ENCODE results near the gene GJB3.
"Not testable (repeated sequence)": the region's sequence is repeated elsewhere in the genome, so short reads cannot be mapped to it uniquely, and the experiment has no call there.

Gene GJB3

DNA sequence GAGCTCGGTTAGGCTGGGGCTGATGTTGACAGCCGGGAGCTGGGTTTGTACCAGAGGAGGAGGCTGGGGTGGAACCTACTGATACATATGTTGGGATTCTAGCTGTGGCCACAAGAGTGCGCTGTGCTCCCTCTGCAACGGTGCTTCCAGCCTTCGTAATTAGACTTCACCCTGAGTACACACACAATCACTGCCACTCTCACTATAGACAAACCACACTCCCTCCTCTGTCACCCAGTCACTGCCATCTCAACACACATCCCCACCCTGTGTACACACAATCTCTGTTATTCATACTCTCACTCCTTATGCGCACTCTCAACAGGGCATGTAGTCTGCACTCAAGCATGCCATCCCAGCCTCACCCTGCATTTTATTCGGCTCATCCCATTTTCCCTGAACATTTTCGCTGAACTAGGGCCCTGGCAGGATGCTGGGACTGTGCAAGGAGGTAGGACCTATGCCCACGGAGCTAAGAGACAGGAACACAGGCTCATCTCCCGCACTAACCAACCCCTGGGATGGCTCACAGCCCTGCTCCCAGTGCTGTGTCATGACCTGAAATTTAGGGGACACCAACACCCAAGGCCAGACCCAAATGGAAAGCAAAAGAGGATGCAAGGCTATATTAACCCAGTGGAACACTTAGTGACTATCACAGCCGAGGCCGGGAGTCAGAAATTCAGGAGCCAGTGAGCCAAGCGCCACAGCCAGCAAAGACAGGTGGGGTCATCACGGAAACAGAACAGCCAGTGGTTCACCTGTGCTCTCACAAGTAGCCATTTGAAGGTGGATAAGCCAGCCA is 5.7 kb downstream of the GJB3 start:
- DNase-seq = peak; percentile 64

DNA sequence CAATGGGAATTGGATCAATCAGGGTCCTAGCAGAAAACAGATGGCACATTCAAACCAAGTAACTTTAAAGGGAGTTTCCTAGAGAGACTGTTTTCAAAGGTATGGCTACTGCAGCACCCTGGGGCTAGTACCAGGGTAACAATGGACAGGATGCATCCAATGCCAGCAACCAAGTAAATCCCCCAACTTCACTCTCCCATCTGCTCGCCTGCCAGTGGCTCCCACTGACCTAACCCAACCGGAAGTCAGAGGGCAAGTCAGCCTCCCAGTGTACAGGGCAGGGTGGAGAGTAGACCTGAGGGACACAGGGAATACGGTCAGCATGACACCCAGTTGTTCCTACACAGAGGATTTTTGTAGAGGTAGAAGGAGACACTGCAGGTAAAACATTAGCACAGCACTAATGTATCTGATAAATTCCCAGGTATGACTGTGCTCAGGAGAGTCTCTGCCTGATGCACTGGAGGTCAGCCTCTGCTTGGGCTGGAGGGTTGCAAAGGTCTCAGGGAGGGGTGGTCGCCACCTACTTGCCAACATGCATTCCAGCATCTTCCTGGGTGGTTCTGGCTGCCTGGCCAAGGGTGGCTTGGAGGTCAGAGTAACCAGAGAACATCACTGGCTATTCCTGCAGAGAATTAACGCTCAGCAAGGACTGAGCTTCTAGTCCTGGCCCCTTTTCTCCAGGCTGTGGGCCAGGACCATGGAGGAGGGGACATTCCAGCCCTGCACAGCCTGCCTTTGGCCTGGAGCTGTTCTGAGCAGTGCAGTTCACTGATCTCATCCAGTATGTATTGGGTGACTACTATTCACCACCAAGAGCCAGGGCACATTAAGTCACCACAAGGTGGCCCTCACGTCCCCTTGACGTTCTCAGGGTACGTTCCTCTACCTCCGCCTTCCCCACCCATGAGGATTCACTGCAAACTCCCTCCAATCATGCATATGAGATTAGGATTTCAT is 6.7 kb downstream of the GJB3 start:
- DNase-seq = no peak

- DNase-seq = no peak
Measured at GRCh38 chr1:34790985-34791384, 10.0 kb downstream of the GJB3 start.

DNA sequence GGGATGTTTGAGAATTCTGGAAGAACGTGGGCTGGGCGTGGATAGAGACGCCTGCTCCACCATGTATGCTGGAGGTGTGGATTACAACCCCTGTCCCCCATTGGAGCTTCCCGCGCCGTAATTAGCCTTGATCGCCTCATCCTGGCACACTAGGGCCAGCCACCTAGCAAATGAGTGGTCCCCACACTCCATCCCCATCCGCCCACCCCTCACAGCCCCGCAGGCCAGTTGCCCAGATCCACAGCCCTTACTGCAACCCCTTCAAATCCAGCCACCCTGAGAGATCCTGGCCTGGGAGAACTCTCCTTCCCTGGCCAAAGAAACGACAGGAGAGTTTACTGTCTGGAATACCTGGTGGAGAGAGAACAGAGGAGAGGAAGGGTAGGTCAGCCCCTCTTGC is 11.4 kb downstream of the GJB3 start:
- DNase-seq = no peak

GRCh38 chr1:34792868-34793727 is 12.1 kb downstream of the GJB3 start, which contains the start of gene GJA4:
Gene GJA4, plus strand, starts transcription at chr1:34792999. Its CDS starts 1,215 bp downstream, at chr1:34794214.
- peak; percentile 29 for DNase-seq

- no peak for DNase-seq
Measured at GRCh38 chr1:34794001-34794789, 13.2 kb downstream of the GJB3 start.

DNA sequence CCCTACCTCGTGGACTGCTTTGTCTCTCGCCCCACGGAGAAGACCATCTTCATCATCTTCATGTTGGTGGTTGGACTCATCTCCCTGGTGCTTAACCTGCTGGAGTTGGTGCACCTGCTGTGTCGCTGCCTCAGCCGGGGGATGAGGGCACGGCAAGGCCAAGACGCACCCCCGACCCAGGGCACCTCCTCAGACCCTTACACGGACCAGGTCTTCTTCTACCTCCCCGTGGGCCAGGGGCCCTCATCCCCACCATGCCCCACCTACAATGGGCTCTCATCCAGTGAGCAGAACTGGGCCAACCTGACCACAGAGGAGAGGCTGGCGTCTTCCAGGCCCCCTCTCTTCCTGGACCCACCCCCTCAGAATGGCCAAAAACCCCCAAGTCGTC is 13.8 kb downstream of the GJB3 start:
- no peak for DNase-seq

GRCh38 chr1:34795916-34796315 is 14.9 kb downstream of the GJB3 start:
- DNase-seq = no peak

DNA sequence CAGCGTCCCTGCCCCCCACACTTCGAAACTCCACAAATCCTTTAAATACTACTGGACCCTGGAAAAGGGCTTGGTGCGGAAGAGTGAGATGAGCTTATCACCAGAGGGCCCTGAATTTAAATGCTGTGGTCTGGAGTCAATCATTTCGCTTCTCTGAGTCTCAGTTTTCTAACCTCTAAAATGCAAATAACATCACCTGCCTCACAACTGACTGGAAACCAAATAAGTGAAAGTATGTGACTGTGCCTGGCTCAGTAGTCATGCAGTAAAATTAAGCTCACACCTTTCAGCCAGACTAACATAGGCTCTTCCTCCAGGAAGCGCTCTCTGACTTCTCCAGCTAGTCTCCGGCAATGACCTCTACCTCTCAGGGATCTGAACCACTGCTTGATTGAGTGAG is 16.0 kb downstream of the GJB3 start:
- DNase-seq = no peak

GRCh38 chr1:34800214-34800613 is 19.2 kb downstream of the GJB3 start:
- DNase-seq = no peak

DNA sequence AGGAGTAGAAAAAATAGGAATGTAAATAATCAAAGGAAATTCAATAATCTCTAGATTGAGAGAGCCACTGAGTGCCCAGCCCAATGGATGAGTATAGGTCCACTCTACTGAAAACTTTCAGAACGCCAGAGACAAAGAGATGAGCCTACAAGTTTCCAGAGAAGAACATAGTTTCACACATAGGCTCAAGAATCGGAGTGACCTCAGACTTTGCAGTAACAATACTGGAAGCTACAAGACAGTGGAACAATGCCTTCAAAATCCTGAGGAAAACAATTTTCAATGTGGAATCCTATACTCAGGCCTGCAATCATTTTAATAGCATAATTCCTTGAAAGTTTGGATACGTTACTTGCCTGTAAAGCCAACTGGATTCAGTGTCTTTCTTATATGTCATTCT is 22.8 kb downstream of the GJB3 start:
- no peak for DNase-seq

DNA sequence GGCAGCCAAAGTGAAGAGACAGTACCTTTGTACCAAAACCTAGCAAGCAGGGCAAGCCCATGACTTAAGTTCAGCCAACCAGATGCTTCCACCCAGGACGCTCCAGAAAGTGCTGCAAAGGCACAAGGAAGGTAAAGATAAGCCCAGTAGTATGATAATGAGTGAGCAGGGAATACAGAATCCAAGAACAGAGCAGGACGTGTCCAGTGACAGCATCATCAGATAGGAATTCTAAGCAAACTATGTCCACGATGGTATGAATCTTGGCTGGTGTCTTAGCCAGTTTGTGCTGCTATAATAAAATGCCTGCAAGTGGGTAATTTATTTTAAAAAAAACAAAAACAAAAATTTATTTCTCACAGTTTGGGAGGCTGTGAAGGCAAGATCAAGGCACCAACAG is 25.4 kb downstream of the GJB3 start:
- no peak for DNase-seq

DNA sequence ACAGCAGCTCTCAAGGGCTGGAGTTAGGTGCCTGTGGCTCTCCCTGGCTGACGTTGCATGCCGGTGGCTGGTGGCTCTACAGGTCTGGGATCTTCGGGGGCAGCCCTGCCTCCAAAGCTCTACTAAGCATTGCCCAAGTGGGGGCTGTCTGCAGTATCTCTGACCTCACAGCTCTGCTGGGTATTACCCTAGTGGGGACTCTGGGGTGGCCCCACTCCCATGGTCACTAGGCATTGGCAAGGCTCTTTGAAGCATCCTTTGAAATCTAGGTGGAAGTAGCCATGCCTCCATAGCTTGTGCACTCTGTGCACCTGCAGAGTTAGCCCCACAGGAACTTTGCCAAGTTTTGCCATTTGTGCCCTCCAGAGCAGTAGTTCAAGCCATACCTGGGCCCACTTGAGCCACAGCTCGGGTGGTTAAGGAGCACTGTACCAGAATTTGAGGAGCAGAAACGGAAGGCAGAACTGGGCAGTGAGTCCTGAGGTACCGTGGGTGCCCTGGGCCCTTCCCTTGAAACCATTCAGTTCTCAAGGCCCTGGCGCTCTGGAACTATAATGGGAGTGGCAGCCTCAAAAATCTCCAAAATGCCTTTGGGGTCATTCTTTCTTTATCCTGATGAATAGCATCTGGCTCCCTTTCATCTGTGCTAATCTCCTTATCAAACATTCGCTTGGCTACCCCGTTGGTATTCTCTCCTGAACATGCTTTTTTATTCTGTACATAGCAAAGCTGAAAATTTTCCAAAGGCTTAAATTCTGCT is 27.2 kb downstream of the GJB3 start:
- no peak for DNase-seq

DNA sequence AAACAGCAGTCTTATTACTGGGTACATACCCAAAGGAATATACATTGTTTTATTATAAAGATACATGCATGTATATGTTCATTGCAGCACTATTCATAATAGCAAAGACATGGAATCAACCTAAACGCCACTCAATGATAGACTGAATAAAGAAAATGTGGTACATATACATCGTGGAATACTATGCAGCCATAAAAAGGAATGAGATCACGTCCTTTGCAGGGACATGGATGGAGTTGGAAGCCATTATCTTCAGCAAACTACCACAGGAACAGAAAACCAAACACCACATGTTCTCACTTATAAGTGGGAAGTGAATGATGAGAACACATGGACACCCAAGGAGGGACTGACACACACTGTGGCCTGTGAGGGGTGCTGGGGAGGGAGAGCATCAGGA is 29.8 kb downstream of the GJB3 start:
- DNase-seq = not testable (repeated sequence)

- DNase-seq = no peak
Measured at GRCh38 chr1:34816332-34816731, 35.3 kb downstream of the GJB3 start.

DNA sequence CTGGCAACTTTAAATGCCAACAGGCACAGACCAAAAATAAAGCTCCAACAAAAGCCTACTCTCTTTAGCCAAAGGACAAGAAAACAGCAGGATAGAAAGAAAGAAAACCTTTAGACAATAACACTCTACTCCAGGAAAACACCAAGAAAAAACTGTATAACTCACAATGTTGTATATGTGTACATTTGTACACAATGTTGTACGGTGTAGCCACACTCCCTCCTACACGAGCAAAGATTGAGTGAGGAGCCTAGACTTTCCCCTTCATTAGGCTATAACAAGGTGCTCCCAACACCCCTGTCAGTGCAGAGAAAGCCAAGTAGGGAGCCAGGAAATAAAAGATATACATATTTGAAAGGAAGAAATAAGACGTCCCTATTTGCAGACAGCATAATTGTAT is 35.8 kb downstream of the GJB3 start:
- no peak for DNase-seq

DNA sequence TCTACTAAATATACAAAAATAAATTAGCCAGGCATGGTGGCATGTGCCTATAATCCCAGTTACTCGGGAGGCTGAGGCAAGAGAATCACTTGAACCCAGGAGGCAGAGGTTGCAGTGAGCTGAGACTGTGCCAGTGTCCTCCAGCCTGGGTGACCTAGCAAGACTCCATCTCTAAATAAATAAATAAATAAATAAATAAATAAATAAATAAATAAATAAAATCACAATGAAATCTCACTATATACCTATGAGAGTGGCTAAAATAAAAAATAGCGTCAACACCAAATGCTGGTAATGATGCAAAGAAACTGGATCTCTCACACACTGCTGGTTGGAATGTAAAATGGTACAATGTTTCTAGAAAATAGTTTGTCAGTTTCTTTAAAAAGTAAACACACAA is 37.8 kb downstream of the GJB3 start:
- not testable (repeated sequence) for DNase-seq

GRCh38 chr1:34822202-34822601 is 41.2 kb downstream of the GJB3 start:
- no peak for DNase-seq

- DNase-seq = no peak
Measured at GRCh38 chr1:34824817-34825454, 43.9 kb downstream of the GJB3 start.

GRCh38 chr1:34825455-34826091 is 44.6 kb downstream of the GJB3 start:
- DNase-seq = no peak
